Nucleus accumbens (tissue), 56 donors: ENCODE measurements around the gene SEMA4B.

Experiments
- DNase-seq, 56 donors: peaks; one replicate each; lab custom pipeline; 2025; lab: John Stamatoyannopoulos, UW

Gene SEMA4B

GRCh38 chr15:90223441-90224165 is 22.5 kb downstream of the SEMA4B start:
- DNase-seq = no peak

- DNase-seq = no peak
Measured at GRCh38 chr15:90225047-90225446, 23.9 kb downstream of the SEMA4B start.

GRCh38 chr15:90225504-90226234 is 24.5 kb downstream of the SEMA4B start:
- no peak for DNase-seq

GRCh38 chr15:90227336-90227735 is 26.2 kb downstream of the SEMA4B start:
- DNase-seq = no peak

- no peak for DNase-seq
Measured at GRCh38 chr15:90227816-90228772, 27.0 kb downstream of the SEMA4B start.

- DNase-seq = no peak
Measured at GRCh38 chr15:90228960-90229359, 27.8 kb downstream of the SEMA4B start.

- peak in 29 of 56 donors; percentile 6 to 66 (median 28) for DNase-seq
Measured at GRCh38 chr15:90230071-90230494, 29.0 kb downstream of the SEMA4B start.

- DNase-seq = no peak
Measured at GRCh38 chr15:90230610-90231009, 29.5 kb downstream of the SEMA4B start.

- peak in 2 of 56 donors; percentile 8 to 34 for DNase-seq
Measured at GRCh38 chr15:90231028-90232017, 30.2 kb downstream of the SEMA4B start.

GRCh38 chr15:90232196-90232595 is 31.1 kb downstream of the SEMA4B start:
- DNase-seq = no peak

- no peak for DNase-seq
Measured at GRCh38 chr15:90232941-90233386, 31.8 kb downstream of the SEMA4B start.

- DNase-seq = peak in 52 of 56 donors; percentile 72 to 98 (median 95)
Measured at GRCh38 chr15:90233387-90234095, 32.4 kb downstream of the SEMA4B start, which contains the start of gene CIB1. Gene CIB1 (minus strand): TSS chr15:90233941. CDS start chr15:90233885, 56 bp downstream.

- peak in 4 of 56 donors; percentile 66 to 91 (median 72) for DNase-seq
Measured at GRCh38 chr15:90234096-90234988, 33.2 kb downstream of the SEMA4B start, which contains the start of gene GDPGP1. Gene GDPGP1 (plus strand): TSS chr15:90234209. CDS start chr15:90240909, 6,700 bp downstream.

- no peak for DNase-seq
Measured at GRCh38 chr15:90239371-90239770, 38.2 kb downstream of the SEMA4B start.

- DNase-seq = no peak
Measured at GRCh38 chr15:90240856-90241255, 39.7 kb downstream of the SEMA4B start.

- DNase-seq = no peak
Measured at GRCh38 chr15:90241343-90242192, 40.4 kb downstream of the SEMA4B start.
